GM23338 (cell line): ENCODE results near the gene IRAK1. TPM values are rescaled to one million over a fixed set of nuclear protein-coding genes. Genes with fewer than 3 reads are reported as not detected.

Experiments
- ATAC-seq: fragments of 200-7000 bp; cut with Tn5 transposase; 3 replicates; pipeline ENCODE4 v1.9.1; 2020
- DNase-seq: peaks from one replicate; pipeline ENCODE4 v3.0.0-alpha.2; 2015; ENCODE audit warnings: low spot score
- H2AFZ ChIP-seq: fragments of 200-600 bp; sonication (generic); 2 replicates; pipeline ENCODE4 v1.8.0; 2016; ENCODE audit warnings: antibody characterized with exemption, mild to moderate bottlenecking, moderate library complexity
- H3F3A ChIP-seq: fragments of 200-600 bp; sonication (generic); replicated peaks from 2 replicates; pipeline ENCODE4 v1.8.0; 2017; ENCODE audit warnings: antibody characterized with exemption, mixed run types, low read depth
- H3K27ac ChIP-seq: fragments of 200-600 bp; sonication (generic); 2 replicates; pipeline ENCODE4 v1.6.1; 2016; ENCODE audit warnings: low read depth
- H3K27me3 ChIP-seq: fragments of 200-600 bp; sonication (generic); 2 replicates; pipeline ENCODE4 v1.8.0; 2016; ENCODE audit warnings: mild to moderate bottlenecking, mixed run types, moderate library complexity; ENCODE audit not compliant: insufficient read depth
- H3K36me3 ChIP-seq: fragments of 200-600 bp; sonication (generic); 2 replicates; pipeline ENCODE4 v1.8.0; 2016; ENCODE audit warnings: mild to moderate bottlenecking; ENCODE audit not compliant: insufficient read depth
- H3K4me1 ChIP-seq: fragments of 200-600 bp; sonication (generic); 2 replicates; pipeline ENCODE4 v1.8.0; 2016; ENCODE audit warnings: mild to moderate bottlenecking, moderate library complexity; ENCODE audit not compliant: insufficient read depth
- H3K4me2 ChIP-seq: fragments of 200-600 bp; sonication (generic); 2 replicates; pipeline ENCODE4 v1.7.1; 2017; ENCODE audit warnings: mixed run types
- H3K4me3 ChIP-seq: fragments of 200-600 bp; sonication (generic); 2 replicates; pipeline ENCODE4 v1.6.1; 2016; ENCODE audit warnings: mixed run types
- H3K79me2 ChIP-seq: fragments of 200-600 bp; sonication (generic); replicated peaks from 2 replicates; pipeline ENCODE4 v1.8.0; 2017; ENCODE audit warnings: mild to moderate bottlenecking; ENCODE audit not compliant: insufficient read depth
- H3K9me2 ChIP-seq: fragments of 200-600 bp; sonication (generic); 2 replicates; pipeline ENCODE4 v1.8.0; 2017; ENCODE audit not compliant: insufficient read depth
- H4K20me1 ChIP-seq: fragments of 200-600 bp; sonication (generic); replicated peaks from 2 replicates; pipeline ENCODE4 v1.8.0; 2017; ENCODE audit warnings: mild to moderate bottlenecking; ENCODE audit not compliant: insufficient read depth
- H3K27ac Mint-ChIP-seq: 2 replicates; pipeline ENCODE4 v1.8.0; 2020; ENCODE audit warnings: inconsistent platforms, mild to moderate bottlenecking, moderate library complexity, mixed read lengths
- H3K27me3 Mint-ChIP-seq: 3 replicates; pipeline ENCODE4 v1.8.0; 2022; ENCODE audit warnings: low read depth, mild to moderate bottlenecking, moderate library complexity, mixed read lengths, inconsistent platforms; ENCODE audit not compliant: insufficient read depth, poor library complexity
- H3K36me3 Mint-ChIP-seq: 3 replicates; pipeline ENCODE4 v1.8.0; 2021; ENCODE audit warnings: low read depth, mild to moderate bottlenecking, inconsistent platforms, moderate library complexity, mixed read lengths
- H3K4me1 Mint-ChIP-seq: 3 replicates; pipeline ENCODE4 v1.8.0; 2020; ENCODE audit warnings: mild to moderate bottlenecking, inconsistent platforms, mixed read lengths
- H3K4me3 Mint-ChIP-seq: 3 replicates; pipeline ENCODE4 v1.8.0; 2021; ENCODE audit warnings: moderate library complexity, mild to moderate bottlenecking, inconsistent platforms, mixed read lengths
- H3K9me3 Mint-ChIP-seq: 3 replicates; pipeline ENCODE4 v1.8.0; 2020; ENCODE audit warnings: moderate library complexity, mild to moderate bottlenecking, inconsistent platforms, mixed read lengths
- CREB1 ChIP-seq: fragments of 250-450 bp; sonication (Bioruptor Pico); IDR thresholded peaks from 2 replicates; pipeline ENCODE4 v1.5.0; 2020; ENCODE audit warnings: low read depth, mild to moderate bottlenecking, moderate library complexity
- CTCF ChIP-seq, 2 experiments: fragments of 200-600 bp in 1 of 2; sonication (generic) in 1 of 2; conservative IDR thresholded peaks; 2 replicates each; pipeline versions ENCODE4 v1.5.1 to v1.6.1; 2016 to 2017; ENCODE audit warnings: antibody characterized with exemption in 2 of 2, low read depth in 2 of 2, mild to moderate bottlenecking in 2 of 2, moderate library complexity in 1 of 2
- ETS1 ChIP-seq: IDR thresholded peaks from 2 replicates; pipeline ENCODE4 v1.6.1; 2016; ENCODE audit warnings: antibody characterized with exemption
- EZH2 ChIP-seq: fragments of 200-600 bp; sonication (generic); IDR thresholded peaks from one replicate; pipeline ENCODE4 v1.8.0; 2017; ENCODE audit warnings: antibody characterized with exemption, mild to moderate bottlenecking, low read depth; ENCODE audit not compliant: unreplicated experiment
- NANOG ChIP-seq: IDR thresholded peaks from 2 replicates; pipeline ENCODE4 v1.6.1; 2016; ENCODE audit warnings: antibody characterized with exemption, borderline replicate concordance
- POLR2AphosphoS5 ChIP-seq: IDR thresholded peaks from 2 replicates; pipeline ENCODE4 v1.6.1; 2016; ENCODE audit warnings: antibody characterized with exemption, low read depth
- REST ChIP-seq: IDR thresholded peaks from one replicate; pipeline ENCODE4 v1.6.1; 2018; ENCODE audit warnings: antibody characterized with exemption; ENCODE audit not compliant: unreplicated experiment
- STAT1 ChIP-seq: IDR thresholded peaks from one replicate; pipeline ENCODE4 v1.6.1; 2016; ENCODE audit warnings: antibody characterized with exemption; ENCODE audit not compliant: unreplicated experiment
- ZNF114 ChIP-seq: fragments of 250-450 bp; sonication (Bioruptor Pico); IDR thresholded peaks from 2 replicates; pipeline ENCODE4 v1.5.0; 2020; ENCODE audit warnings: mild to moderate bottlenecking, moderate library complexity
- polyA plus RNA-seq: library from polyadenylated mRNA; unstranded; fragments of >200 nt; fragmentation: Nextera tagmentation; extraction: Ambion mirVana; gene quantifications from 2 replicates; pipeline ENCODE4 v1.2.1, GENCODE V29; 2016
- total RNA-seq: library from RNA; depleted of rRNA; stranded (reverse); fragments of >200 nt; shearing (Covaris generic); gene quantifications from 2 replicates; pipeline ENCODE4 v1.2.3, GENCODE V29; 2014

The IRAK1 gene
- total and polyA plus RNA-seq, 2 experiments from 2014 or later, result 21.6 to 38.0 TPM

- Mint-ChIP-seq H3K4me3 (no peak overlapping the region; the same call in 2 of the 3 replicates), H3K4me1 (peaks cover 20% of the 10 kb centered on the region), H3K27ac (no peak overlapping the region), H3K36me3 (peaks cover 22% of the 10 kb centered on the region; the same call in 2 of the 3 replicates), H3K9me3 (no peaks in the 10 kb centered on the region), H3K27me3 (peaks cover 3% of the 10 kb centered on the region)
- Histone ChIP-seq H3K79me2 (no peaks in the 10 kb centered on the region), H3K4me1 (no peaks in the 10 kb centered on the region), H3F3A (no peaks in the 10 kb centered on the region), H2AFZ (no peak overlapping the region), H3K4me2 (no peak overlapping the region), H3K4me3 (no peak overlapping the region), H3K27me3 (no peaks in the 10 kb centered on the region), H3K36me3 (no peaks in the 10 kb centered on the region), H3K9me2 (no peaks in the 10 kb centered on the region), H4K20me1 (no peaks in the 10 kb centered on the region), H3K27ac (no peak overlapping the region)
- DNase-seq (no peak), ATAC-seq (peak; percentile 8; the same call in 2 of the 3 replicates)
- TF ChIP-seq REST (no peak), POLR2AphosphoS5 (no peak)
Observed at GRCh38 chrX:154015581-154016264, 4.0 kb downstream of the IRAK1 start.

- no peak for TF ChIP-seq ZNF114 (CRISPR knock-in tag)
- TF ChIP-seq CREB1 (CRISPR knock-in tag), result no peak
- TF ChIP-seq ETS1, result no peak
- TF ChIP-seq NANOG, result no peak
- no peak for TF ChIP-seq EZH2
- TF ChIP-seq REST, result no peak
- no peak for TF ChIP-seq CTCF (conservative IDR thresholded peaks at IDR 0.05; ENCODE audit: low read depth in 2 of 2)
- no peak for TF ChIP-seq STAT1
- Mint-ChIP-seq H3K4me3 (no peak overlapping the region), H3K4me1 (peaks cover 16% of the 10 kb centered on the region), H3K9me3 (no peaks in the 10 kb centered on the region), H3K27ac (no peak overlapping the region), H3K27me3 (no peaks in the 10 kb centered on the region), H3K36me3 (peaks cover 26% of the 10 kb centered on the region; the same call in 2 of the 3 replicates)
- Histone ChIP-seq H3K4me3 (no peak overlapping the region), H3K27ac (peak overlapping the region; percentile 63; the same call in 1 of the 2 replicates), H3F3A (no peaks in the 10 kb centered on the region), H3K36me3 (no peaks in the 10 kb centered on the region), H3K79me2 (no peaks in the 10 kb centered on the region), H3K27me3 (no peaks in the 10 kb centered on the region), H3K4me2 (no peak overlapping the region), H3K9me2 (no peaks in the 10 kb centered on the region), H4K20me1 (no peaks in the 10 kb centered on the region), H3K4me1 (no peaks in the 10 kb centered on the region), H2AFZ (no peak overlapping the region)
- DNase-seq (no peak), ATAC-seq (no peak)
Observed at GRCh38 chrX:154014429-154015380, 5.0 kb downstream of the IRAK1 start.
